Occipital lobe (tissue), 2 donors: ENCODE data around the gene SMIM22. TPM values are rescaled to one million over a fixed set of nuclear protein-coding genes. Genes with fewer than 3 reads are reported as not detected.
A peak's percentile ranks its signal among the peaks of the same experiment; 100 is the strongest.
"Not testable (repeated sequence)": the region's sequence is repeated elsewhere in the genome, so short reads cannot be mapped to it uniquely, and the experiment has no call there.

Source experiments
- DNase-seq: peaks from one replicate; lab custom pipeline; 2025; lab: John Stamatoyannopoulos, UW
- total RNA-seq: library from RNA; depleted of rRNA; stranded (reverse); fragments of >200 nt; gene quantifications from one replicate; pipeline ENCODE4 v1.2.3, GENCODE V29; 2014

The SMIM22 gene
- total RNA-seq, 1 donor from 2014 or later, result not detected

- DNase-seq, result peak; percentile 94
Observed at GRCh38 chr16:4768549-4769305, 26.4 kb upstream of the SMIM22 start.

DNA sequence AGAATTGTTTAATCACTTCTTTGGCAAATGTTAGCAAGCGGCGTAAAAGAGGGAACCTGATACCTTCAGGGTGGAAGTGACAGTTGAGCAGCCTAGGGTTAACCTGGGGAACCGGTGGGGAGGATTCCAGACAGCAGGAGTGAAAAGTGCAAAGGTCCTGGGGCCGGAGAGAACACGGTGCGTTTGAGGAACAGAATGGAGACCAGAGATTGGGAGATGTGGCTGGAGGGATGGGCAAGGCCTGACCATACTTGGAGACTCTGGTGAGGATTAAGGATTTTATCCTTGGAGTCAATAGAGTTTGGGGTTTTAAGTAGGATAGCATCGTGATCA is 25.9 kb upstream of the SMIM22 start:
- DNase-seq, result no peak

DNA sequence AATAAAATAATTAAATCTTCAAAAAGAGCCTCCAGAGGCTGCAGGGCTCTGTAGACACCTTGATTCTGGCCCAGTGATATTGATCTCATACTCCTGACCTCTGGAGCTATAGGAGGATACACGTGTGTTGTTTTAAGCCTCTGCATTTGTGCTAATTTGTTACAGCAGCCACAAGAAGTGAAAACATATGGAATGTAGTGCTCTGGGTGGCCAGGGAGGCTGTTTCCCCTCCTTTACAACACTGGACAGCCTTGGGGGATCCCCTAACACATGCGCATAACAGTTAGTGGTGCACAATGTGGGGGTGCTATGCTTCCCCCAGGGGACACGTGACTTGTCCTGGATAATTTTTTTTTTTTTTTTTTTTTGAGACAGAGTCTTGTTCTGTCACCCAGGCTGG is 23.5 kb upstream of the SMIM22 start:
- no peak for DNase-seq

DNA sequence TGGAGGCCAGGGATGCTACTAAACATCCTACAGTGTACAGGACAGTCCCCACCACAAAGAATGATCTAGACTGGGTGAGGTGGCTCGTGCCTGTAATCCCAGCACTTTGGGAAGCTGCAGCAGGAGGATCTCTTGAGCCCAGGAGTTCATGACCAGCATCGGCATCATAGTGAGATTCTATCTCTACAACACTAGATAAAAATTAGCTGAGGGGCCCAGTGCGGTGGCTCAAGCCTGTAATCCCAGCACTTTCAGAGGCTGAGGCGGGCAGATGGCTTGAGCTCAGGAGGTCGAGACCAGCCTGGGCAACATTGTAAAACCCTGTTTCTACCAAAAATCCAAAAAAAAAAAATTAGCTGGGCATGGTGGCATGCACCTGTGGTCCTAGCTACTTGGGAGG is 22.8 kb upstream of the SMIM22 start:
- DNase-seq, result no peak

- DNase-seq, result no peak
Observed at GRCh38 chr16:4775005-4775404, 20.2 kb upstream of the SMIM22 start.

DNA sequence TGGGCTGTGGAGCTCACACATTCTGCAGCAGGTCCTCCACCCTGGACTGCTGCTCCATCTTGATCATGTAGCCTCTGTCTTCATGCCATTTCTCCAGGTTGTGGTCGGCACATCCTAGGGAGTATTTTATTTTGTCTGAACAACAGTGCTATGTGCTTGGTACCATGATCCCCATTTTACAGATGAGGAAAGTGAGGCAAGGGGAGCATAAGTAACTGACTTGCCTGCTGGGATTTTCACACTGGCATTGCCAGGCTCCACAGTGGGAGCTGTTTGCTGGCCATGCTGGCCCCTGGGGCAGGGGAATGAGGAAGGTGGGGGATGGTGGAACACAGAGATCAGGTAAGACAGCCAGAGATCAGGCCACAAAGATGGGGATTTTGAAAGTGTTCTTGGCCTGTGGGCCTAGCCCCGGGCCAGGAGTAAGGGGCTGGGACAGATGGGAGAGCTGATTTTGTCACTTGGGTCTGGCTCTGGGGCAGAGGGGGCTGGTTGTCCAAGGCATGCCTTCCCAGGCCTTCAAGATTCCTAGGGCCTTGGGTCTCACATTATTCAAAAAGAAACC is 18.9 kb upstream of the SMIM22 start:
- DNase-seq, result no peak

DNA sequence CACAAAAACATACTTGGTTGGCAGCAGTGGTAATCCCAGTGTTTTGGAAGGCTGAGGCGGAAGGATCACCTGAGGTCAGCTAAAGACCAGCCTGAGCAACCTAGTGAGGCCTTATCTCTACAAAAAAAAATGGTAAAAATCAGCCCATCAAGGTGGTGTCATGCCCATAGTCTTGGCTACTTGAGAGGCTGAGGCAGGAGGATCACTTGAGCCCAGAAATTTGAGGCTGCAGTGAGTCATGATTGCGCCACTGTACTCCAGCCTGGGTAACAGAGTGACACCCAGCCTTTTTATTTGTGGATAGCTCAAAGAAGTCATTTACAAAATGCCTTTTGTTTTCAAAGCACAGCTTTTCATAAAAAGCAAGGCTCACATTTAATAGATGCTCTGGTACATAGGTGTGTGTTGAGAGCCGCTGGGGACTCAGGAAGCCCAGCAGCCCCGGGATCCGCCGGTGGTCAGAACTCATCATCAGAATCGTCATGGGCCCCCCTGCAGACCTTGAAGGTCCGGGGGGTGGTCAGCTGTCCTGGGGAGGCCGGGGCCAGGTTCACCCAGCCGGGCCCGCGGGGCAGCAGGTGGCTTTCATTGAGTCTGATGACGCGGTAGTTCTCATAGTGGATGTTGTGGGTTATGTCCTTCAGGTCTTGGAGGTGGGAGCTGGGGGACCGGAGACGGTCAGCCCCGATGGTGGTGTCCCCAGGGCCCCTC is 17.7 kb upstream of the SMIM22 start:
- DNase-seq, result no peak

DNA sequence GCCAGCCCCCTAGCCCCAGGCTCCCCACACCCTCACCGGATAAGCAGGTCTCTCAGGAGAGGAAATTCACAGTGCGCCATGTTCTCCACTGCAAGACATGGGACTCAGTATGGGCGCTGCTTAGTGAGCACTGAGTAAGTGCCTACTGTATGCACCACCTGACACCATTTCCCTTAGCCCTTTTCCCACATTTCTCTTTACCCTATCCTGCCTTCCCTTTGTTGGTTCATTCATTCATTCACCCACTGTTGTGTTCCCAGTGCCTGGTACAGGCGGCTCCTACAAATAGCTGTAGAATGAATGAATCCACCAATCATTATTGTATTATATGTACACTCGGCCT is 17.1 kb upstream of the SMIM22 start:
- DNase-seq, result no peak

GRCh38 chr16:4780235-4780634 is 14.9 kb upstream of the SMIM22 start:
- DNase-seq, result no peak

DNA sequence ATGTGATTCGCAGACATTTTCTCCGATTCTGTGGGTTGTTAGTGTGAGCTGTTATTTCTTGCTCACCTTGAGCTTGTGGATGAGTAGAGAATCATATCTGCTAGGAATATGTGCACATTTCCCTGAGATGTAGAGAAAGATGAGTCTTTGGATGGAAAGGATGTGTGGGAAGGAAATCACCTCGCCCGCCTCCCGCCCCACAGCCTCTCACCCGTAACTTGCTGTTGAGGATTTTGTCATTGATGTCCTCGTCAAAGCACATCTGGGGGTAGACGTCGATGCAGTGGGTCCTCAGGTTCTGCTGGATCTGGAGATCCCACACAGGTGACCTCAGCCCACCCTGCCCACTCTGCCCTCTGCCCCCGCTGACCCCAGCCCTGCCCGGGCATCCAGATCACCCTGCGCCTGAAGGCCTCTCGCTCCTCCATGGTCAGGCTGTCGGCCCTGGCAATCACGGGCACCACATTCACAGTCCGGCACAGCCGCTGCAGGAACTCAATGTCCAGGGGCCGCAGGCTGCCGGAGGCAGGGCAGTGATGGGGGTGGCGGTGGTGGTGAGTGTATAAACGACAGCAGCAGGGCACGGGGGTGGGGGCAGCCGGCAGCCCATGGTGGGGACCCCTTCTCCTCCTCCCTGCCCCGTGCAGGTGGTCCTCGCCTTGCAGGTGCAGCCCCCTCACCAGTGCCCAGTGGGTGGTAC is 11.8 kb upstream of the SMIM22 start:
- no peak for DNase-seq

DNA sequence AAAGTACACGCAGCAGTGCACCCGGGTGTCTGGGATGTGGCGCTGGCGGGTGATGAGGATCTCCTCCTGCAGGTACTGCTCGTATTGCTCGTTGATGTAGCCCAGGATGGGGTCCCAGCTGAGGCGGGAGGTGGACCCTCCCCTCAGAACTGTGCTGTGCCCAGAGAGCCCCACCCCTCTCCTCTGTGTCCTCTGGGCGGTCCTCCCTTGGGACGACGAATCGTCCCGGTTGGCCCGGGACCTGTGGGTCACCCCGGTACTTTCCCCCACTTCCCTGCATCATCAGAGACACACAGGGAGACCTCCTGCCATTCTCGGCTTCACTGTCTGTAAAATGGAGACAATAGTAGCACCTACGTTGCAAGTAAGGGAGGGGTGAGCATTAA is 11.2 kb upstream of the SMIM22 start:
- DNase-seq, result no peak

- not testable (repeated sequence) for DNase-seq
Observed at GRCh38 chr16:4784444-4784987, 10.7 kb upstream of the SMIM22 start.

DNA sequence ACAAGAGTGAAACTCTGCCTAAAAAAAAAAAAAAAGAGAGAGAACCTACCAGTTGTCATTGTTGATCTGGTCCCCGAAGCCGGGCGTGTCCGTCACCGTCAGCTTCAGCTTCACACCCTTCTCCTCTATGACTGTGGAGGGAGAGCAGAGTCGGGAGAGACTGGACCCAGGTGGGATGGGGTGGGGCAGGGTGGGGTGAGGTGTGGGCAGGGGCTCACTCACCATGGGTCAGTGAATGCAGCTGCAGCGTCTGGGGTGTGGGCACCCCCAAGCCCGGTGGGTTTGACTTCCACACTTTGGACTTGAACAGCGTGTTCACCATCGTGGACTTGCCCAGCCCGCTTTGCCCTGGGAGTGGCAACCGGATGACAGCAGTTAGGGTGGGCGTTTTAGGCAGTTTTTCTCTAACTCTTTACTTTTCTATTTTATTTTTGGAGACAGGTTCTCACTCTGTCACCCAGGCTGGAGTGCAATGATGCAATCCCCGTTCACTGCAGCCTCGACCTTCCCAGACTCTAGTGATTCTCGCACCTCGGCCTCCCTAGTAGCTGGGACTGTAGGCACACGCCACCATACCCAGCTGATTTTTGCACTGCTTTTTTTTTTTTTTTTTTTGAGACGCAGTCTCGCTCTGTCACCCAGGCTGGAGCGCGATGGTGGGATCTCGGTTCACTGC is 9.3 kb upstream of the SMIM22 start:
- no peak for DNase-seq

DNA sequence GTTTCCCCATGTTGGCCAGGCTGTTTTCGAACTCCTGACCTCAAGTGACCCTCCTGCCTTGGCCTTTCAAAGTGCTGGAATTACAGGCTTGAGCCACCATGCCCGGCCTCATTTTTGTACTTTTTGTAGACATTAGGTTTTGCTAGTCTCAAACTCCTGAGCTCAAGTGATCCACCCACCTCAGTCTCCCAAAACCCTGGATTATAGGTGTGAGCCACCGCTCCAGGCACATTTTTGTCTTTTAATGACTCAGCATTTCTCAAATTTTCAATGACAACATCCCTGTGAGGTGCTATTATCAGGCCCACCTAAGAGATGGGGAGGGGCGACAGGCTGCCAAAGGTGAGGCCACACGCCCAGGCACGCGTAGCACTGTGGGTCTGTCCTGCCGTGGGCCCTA is 8.1 kb upstream of the SMIM22 start:
- no peak for DNase-seq

GRCh38 chr16:4787627-4788482 is 7.3 kb upstream of the SMIM22 start, which contains the start of gene SEPTIN12:
SEPTIN12 (minus strand) TSS chr16:4788345; CDS start chr16:4787645, 700 bp downstream.
- DNase-seq, result no peak

GRCh38 chr16:4788489-4788889 is 6.7 kb upstream of the SMIM22 start:
- DNase-seq, result no peak

- no peak for DNase-seq
Observed at GRCh38 chr16:4788910-4789309, 6.3 kb upstream of the SMIM22 start.

- no peak for DNase-seq
Observed at GRCh38 chr16:4790261-4790660, 4.9 kb upstream of the SMIM22 start.

- DNase-seq, result no peak
Observed at GRCh38 chr16:4790871-4791270, 4.3 kb upstream of the SMIM22 start.

DNA sequence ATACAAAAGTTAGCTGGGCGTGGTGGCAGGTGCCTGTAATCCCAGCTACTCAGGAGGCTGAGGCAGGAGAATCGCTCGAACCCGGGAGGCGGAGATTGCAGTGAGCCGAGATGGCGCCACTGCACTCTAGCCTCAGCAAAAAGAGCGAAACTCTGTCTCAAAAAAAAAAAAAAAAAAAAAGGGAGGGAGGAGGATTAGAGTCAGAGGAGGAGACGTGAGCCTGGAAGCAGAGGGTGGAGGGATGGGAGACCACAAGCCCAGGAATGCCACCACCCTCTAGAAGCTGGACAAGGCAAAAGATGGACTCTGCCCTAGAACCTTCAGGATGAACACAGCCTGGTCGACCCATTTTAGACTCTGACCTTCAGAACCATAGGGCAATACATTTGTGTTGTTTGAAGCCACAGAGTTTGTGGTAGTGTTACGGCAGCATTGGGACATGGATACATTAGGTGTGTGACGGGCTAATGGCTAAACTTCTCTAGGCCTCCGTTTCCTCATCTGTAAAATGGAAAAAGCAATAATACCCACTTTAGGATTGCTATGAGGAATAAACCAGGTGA is 2.1 kb upstream of the SMIM22 start:
- no peak for DNase-seq
